NCI-H128 (cell line): ENCODE measurements around the gene RICTOR.

Source experiments
- DNase-seq: peaks from one replicate; lab custom pipeline; 2025; ENCODE audit not compliant: unreplicated experiment; lab: John Stamatoyannopoulos, UW

RICTOR gene, protein sequence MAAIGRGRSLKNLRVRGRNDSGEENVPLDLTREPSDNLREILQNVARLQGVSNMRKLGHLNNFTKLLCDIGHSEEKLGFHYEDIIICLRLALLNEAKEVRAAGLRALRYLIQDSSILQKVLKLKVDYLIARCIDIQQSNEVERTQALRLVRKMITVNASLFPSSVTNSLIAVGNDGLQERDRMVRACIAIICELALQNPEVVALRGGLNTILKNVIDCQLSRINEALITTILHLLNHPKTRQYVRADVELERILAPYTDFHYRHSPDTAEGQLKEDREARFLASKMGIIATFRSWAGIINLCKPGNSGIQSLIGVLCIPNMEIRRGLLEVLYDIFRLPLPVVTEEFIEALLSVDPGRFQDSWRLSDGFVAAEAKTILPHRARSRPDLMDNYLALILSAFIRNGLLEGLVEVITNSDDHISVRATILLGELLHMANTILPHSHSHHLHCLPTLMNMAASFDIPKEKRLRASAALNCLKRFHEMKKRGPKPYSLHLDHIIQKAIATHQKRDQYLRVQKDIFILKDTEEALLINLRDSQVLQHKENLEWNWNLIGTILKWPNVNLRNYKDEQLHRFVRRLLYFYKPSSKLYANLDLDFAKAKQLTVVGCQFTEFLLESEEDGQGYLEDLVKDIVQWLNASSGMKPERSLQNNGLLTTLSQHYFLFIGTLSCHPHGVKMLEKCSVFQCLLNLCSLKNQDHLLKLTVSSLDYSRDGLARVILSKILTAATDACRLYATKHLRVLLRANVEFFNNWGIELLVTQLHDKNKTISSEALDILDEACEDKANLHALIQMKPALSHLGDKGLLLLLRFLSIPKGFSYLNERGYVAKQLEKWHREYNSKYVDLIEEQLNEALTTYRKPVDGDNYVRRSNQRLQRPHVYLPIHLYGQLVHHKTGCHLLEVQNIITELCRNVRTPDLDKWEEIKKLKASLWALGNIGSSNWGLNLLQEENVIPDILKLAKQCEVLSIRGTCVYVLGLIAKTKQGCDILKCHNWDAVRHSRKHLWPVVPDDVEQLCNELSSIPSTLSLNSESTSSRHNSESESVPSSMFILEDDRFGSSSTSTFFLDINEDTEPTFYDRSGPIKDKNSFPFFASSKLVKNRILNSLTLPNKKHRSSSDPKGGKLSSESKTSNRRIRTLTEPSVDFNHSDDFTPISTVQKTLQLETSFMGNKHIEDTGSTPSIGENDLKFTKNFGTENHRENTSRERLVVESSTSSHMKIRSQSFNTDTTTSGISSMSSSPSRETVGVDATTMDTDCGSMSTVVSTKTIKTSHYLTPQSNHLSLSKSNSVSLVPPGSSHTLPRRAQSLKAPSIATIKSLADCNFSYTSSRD (N-terminal part only)

DNA sequence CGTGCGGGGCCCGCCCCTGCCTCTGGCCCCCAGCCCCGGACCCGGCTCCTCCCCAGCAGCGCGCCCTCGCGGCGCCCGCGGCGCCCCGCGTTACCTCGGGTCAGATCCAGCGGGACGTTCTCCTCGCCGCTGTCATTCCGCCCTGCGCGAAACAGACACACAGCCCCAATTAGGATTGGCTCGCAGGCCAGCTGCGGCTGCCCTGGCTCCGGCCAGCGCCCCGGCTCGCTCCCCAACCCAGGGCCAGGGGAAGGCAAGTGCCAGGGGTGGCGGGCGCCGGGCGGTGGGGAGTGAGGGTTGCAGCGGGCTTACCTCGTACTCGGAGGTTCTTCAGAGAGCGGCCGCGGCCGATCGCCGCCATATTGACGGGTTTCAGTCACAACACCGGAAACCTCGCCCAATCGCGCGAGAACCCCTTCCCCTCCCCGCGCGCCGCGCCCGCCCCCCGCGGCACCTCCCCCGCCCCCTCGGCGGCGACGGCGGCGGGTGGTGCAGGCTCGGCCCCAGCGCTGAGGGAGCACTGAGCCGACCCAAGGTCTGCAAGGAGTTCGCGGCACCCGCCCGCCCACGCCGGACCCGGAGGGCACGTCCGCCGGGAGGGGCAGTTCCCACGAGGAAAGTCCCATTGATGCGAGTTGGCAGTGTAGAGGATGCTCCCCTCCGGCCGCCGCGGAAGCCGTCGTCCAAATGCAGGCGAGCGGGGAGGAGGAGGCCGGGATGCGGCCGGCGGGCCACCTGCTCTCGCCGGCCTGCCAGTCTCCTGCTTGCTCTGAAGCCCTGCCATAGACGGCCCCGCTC, at the start of gene RICTOR:
RICTOR (minus strand) TSS at position 383 of the 798 bp plus-strand sequence; CDS start at position 361, 22 bp downstream.
- DNase-seq = peak; percentile 73

DNA sequence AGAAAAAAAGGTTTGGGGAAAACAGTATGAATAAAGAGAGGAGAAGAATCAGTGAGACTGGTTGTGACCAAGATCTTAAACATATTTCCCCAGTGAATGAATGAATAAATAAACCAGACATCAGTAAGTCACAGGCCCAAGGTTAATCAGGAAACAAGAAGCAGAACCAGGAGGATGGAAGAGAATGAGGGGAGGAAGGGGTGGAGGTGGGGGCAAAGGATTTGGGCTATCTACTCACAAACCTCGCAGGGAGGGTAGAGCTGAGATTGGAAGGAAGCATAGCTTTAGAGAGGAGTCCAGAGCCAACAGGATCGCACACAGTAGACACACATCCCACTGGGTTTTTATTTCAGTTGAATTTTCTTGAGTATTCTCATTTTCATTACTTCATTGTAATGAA, 47.7 kb upstream of the RICTOR start:
- no peak for DNase-seq

DNA sequence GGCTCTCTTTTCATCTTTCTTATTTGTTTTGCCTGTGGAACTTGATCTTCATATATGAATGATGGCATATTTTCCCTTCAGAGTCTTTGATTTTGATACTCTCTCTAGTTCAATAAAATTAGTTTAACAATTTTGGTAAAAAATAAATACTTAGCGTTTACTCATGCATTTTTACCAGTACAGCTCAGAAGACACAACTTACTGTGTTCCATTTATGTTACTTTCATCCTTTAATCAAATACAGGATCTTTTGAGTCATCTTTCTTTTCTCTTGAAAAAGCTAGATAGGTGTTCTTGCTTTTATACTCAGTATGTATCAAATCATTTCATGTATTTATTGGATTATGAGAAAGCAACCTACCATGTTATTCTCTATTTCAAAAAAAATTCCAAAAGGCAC, 47.1 kb upstream of the RICTOR start:
- DNase-seq = no peak

DNA sequence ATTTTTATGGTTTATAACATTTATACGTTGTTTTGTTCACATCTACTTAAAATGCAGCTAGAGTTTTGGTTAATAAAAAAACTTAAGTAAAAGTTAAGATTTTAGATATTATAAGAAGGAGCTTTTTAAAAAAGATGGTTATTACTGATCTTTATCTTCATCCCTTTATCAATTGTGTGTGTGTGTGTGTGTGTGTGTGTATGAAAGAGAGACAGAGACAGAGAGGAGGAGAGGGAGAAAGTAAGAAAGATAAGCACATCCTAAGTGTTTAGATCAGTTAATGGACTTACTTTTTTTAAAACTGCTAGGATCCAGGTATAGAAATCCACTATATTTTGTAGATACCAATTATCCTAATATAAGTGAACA, 45.8 kb upstream of the RICTOR start:
- no peak for DNase-seq

DNA sequence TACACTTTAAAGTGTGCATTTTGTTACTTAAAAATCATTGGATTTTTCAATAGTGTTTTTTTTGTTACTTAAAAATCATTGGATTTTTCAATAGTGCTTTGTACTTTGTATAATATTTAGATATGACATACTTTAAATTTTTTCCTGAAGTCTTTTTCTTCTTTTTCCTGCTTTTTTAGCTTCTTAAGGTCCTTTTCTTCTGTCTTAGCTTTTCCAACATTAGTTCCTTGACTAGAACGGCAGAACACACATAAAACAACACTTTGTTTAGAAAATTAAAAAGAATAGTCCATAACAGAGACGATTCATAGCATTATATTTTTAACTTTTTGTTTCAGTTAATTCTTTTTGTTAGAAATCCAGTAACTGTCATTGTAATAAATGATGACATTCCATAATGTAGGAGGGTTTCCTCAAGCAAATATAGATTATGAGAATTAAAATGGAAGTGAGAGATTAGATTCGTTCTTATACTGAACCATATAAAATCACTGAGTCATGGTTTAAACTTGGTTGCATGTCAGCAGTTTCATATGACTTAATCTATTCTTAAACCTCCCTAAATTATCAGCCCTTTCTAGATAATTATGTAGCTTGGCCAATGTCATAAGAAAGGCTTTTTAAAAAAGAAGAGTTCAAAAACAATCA, 45.3 kb upstream of the RICTOR start:
- DNase-seq = no peak

DNA sequence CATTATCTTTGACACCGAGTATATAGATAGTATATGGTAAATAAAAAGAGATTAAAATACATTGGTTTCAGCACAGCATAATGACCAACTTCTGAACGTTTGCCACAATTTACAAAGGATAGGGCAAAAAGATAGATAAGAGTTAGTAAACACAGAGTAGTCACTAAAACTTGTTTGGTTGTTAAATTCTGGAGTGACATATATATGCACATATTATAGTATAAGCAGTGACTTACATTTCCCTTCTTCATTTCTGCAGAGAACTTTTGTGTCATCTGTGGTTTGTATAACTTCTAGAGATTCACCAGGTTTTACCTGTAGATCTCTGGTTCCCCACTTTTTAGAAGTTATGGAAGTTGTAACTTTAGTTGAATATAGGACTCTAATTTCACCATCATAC, 44.4 kb upstream of the RICTOR start:
- no peak for DNase-seq

DNA sequence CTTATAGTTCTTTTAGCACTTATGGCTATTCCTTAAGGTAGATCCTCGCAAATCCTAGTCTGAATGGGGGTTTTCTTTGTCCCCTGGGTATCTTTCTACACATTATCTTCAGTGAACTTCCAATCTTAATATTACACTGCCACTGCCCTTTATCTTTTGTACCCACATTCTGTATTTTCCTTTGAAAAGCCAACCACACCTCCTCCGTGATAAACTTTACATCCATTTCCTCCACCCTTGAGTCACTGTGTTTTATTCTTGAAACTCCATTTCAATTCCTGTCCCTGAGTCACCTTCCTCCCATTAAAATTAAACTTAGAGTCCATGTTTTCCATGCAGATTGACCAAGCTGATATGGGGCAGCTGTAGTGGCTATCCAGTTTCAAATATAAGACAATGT, 43.2 kb upstream of the RICTOR start:
- DNase-seq = no peak

DNA sequence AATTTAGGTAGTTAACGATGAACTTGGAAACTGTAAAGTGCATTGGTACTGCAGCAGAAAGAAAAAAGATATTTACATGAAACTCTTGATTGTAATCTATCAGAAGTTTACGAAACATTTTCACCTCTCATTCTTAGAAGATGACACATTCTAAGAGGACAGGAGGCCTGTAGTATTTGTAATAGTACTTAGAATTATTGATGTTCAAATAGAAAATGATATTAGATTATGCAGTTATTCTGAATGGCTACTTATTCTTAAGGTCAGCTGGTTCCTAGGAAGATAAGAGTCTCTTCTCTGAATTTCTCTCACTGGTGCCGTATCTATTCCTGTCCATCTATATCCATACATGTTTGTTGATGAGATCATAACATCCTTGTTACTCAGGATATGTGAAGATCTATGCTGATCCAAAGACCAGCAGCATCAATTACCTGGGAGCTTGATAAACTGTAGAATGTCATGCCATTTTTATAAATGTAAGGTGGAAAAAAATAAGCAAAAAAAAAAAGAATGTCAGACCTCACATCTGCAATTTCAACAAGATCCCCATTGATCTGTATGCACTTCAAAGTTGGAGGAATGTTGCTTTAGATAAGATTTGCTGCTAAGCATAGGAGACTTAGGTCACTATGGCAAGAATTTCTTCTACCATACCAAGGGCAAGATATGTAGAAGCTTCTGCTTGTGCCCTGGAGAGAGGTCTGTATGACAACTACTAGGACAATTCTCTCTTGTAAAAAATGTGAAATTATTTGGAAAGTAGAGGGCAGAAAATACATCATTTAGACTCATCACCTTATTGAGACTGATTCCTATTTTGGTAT, 42.4 kb upstream of the RICTOR start:
- no peak for DNase-seq

DNA sequence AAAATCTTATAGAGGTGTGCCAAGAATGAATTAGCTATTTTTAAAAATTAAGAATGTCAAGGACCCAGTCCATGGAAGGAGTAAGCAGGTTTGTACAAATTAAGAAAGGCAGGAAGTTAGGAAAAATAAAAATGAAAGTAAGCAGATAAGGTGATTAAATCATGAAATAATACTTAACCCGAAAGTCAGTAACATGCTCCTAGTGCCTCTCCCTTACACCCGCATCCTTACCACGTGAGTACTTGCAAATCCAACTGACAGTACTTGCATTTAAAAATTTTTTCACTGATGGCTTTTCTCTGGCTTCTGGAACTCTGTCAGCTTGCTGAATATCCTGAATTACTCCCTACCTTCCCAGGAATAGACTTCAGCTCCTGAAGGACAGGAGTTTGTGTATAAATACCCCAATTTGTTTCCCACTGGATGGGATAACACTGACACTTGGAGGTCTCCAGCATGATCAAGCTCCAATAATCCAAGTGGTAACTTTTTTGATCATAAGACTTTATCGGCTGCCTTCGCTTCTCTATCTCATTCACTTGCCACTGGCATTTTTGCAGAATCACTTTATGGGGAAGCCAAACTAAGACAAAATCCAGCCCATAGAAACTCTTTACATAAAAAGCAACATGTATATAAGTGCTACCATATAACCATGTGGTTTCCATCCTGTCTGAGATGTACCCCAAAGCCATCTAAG, 41.6 kb upstream of the RICTOR start:
- no peak for DNase-seq

DNA sequence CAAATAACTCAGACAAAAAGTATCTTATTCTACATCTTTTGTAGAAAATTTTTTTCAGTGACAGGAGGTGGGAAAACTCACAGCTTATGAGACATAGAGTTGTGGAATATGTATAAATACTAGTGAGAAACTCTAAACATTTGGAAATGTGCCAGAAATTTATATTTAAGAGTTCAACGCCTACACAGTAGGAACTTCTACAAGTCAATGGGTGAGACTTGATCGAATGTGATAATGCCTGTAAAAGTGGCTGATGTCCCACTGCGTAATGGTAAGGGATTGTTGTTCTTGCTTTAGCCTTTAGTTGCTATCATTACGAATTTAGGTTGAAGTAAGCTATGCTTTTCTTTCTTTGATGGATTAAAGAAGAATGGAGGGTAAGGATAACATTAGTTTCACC, 40.0 kb upstream of the RICTOR start:
- DNase-seq = no peak

DNA sequence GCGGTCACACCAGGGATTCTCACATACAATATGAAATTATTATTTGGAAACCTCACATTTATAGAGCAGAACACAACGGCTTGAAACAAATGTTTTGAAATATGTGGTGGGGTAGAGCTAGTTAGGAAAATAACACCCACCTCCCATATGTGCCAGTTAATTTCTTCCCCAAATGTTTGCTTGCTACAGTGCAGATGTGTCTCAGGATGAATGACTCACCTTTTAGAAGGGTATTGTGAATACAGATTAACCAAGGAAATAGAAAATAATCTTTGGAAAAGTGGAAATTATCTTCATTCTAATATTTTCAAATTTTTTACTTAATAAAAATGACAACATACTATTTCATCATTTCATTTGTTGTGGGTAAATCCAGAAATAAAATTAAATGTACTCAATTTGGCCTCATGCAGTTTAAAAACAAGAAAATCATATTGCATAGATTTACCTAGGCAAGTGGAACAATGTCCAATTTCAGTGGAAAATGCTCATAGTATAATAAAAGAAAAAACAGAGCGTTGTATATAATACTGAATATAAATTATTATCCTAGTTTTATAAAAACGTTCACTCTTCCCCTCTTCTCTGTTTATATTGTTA, 39.3 kb upstream of the RICTOR start:
- DNase-seq = no peak

DNA sequence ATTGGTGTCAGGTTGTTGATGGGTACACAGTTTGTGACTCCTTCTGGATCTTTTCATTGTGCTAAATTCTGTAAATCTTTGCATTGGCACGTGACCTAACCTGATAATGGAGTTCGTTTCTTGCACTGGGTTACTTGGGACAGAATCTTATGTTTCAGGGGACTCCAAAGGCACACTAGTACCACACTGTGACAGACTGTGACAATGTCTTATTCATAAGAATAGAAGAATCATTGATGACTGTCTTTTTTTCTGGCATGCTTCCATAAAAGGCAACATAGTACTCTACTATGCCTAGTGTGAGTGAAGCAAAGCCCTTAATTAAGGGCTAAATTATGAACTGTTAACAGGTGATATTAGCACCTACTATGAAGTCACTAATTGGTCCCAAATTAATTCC, 35.4 kb upstream of the RICTOR start:
- DNase-seq = no peak

DNA sequence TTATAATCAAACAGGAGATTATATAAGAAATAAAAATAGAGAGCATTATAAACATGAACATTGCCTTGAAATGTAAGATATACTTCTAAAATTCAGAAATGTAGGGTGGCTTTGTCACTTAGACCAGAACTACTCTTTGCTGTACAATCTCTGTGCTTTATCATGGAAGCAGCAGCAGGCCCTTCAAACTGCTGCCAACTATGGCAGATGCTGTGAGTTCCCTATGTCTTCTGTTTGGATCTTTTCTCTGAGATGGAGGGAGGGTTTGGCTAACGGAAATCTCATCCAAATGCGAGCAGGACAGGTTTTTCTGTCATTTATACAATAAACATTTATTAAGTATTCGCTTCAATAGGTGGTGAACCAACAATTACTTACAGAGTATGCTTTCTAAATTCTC, 34.8 kb upstream of the RICTOR start:
- DNase-seq = no peak

DNA sequence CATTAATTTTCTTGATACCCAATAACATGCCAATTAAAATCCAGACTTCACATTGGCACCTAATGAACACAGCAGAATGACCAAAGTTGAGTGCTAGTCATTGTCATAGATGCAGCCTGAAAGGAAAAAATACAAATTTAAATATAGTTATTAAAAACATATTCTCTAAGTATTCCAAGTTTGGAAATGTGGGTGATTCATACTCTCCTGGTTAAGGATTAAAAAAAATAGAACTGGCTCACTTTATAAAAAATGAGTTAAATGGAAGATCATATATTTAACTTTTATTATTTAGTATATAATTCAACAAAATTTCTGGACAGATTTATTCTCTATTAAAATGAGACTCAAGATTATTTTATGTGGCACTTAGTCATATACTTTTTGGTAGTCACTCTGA, 33.2 kb upstream of the RICTOR start:
- no peak for DNase-seq

DNA sequence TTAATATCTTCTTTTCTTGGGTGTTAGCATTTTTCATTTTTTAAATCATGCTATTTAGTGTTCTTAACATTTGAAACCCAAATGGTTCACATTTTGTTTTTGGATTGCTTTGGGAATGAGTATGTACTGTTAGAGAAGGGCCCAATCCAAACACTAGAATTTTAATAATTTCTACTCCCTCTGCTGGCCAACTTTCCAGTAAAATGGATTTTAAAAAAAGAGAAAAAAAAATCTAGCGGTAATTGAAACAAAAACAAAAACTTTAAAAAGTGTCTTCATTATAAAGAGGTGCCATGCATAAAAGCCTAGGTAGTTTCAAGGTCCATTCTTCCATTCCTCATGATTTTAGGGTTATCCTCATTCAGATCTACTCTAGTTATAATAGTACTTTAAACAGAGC, 32.1 kb upstream of the RICTOR start:
- DNase-seq = no peak

DNA sequence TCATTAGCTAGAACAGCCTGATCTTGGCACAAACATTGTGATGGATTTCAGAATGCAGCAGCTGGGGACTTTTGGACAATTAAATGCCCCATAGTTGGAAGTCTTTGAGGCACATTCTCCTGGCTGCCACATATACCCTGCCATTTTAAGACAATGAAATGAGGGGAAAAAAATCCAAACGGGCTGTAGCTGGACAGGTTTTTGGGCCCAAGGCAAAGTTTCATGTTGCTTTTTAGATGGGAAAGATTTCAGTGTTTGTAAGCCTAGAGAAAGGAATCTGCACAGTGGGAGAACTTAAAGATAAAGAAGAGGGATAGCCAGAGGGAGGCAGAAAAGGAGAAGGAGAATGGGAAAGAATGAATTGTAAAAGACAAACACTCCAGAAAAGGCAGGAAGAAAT, 30.0 kb upstream of the RICTOR start:
- no peak for DNase-seq

DNA sequence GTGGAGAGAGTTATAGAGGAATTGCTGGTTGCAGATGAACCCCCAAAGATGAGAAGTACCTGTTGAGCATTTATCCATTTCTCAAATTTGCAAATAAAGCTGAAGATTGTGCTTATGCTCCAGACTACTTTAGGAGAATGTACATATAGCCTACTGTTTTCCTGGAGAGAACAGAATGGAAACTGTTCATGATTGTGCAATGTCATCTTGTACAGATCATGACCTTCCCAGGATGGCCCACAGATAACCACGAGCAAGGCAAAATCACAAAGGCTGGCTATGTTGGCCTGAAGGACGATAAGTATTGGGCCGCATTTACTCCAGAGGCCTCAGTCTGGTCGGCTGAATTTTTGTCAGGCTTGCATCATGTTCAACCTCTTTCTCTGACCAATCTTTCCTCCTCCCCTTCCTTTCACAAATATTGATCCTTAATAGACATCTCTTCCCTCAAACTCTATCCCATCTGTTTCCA, 28.5 kb upstream of the RICTOR start:
- no peak for DNase-seq

DNA sequence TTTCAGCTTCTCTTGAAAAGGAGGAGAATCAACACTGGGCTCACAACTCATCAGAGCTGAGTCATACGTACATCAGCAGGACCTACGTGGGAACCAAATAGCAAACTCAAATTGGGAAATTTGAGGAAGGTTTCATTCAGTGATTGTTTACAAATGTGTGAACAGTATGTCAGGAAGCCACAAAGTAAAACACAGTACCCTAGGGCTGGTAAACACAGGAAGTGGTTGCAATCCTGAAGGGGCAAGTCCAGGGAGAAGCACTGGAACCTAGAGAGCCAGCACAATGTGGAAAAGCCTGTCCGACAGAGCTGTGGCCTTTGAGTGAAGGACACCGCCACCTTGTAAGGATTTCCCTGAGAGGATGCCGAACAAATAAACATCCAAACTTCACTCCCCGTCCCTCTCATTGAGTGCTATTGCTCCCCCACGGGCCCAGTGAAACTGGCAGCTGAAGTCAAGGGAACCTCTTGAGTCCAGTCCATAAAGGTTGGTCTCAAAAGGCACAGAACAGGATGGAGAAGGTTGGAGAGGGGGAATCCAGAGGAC, 26.7 kb upstream of the RICTOR start:
- DNase-seq = no peak
